ENCODE measurements around the gene ZNF367. TPM values are rescaled to one million over a fixed set of nuclear protein-coding genes. Genes with fewer than 3 reads are reported as not detected.

The ZNF367 gene
- total and polyA plus RNA-seq, 9 of the 15 experiments (the other 6 are each of a cell fraction or from before 2014, with no cell fraction given), result 2.7 to 14.4 (median 10.0) TPM

DNA sequence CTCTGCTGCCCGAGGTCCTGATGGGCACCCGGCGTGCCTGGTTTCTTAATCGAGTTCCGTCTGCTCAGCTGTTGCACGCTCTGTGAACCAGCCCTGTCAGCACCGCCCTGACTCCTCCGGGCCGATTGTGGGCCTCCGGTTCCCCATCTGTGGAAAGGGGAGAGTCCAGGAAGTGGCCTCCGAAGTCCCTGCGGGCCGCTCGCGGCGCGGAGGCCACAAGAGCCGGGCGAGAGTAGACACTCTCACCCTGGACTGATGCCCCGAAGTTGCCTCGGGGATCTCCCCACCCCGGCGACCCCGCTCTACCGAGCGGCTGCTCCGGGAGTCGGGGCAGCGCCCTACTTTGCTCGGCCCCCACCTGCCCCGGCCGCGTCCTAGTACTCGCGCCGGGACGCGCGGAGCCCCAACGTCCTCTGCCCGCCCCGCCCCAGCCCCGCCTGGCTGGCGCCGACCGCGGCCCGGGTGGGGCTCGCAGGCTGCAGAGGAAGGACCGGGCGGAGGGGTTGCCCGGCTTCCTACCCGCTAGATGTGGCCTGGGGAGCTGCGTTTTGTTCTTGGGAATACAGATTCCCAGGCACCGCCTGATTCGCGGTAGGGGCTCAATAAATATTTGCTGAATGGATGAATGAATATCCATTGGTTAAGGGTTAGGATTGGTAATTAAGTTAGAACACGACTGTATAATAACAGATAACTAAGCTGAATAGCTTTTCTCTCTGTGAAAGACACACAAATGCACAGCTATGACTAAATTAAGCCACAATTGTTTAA lies 935 bp upstream of the ZNF367 start (continued):
- TF ChIP-seq, protein P1, sequence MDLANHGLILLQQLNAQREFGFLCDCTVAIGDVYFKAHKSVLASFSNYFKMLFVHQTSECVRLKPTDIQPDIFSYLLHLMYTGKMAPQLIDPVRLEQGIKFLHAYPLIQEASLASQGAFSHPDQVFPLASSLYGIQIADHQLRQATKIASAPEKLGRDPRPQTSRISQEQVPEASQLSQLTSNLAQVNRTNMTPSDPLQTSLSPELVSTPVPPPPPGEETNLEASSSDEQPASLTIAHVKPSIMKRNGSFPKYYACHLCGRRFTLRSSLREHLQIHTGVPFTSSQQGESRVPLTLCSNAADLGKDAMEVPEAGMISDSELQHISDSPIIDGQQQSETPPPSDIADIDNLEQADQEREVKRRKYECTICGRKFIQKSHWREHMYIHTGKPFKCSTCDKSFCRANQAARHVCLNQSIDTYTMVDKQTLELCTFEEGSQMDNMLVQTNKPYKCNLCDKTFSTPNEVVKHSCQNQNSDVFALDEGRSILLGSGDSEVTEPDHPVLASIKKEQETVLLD (IDR thresholded peaks at IDR 0.05), result no peak
- TF ChIP-seq CREBBP (IDR thresholded peaks at IDR 0.05; ENCODE audit: low read depth, low read length), result no peak
- no peak for TF ChIP-seq POLR2AphosphoS2 (IDR thresholded peaks at IDR 0.05; ENCODE audit: low read length)
- no peak for TF ChIP-seq PTTG1 (tag; IDR thresholded peaks at IDR 0.05; ENCODE audit: low read depth)
- TF ChIP-seq, protein P2, sequence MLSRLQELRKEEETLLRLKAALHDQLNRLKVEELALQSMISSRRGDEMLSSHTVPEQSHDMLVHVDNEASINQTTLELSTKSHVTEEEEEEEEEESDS (CRISPR knock-in tag; IDR thresholded peaks at IDR 0.05), result no peak
- TF ChIP-seq, protein P3, sequence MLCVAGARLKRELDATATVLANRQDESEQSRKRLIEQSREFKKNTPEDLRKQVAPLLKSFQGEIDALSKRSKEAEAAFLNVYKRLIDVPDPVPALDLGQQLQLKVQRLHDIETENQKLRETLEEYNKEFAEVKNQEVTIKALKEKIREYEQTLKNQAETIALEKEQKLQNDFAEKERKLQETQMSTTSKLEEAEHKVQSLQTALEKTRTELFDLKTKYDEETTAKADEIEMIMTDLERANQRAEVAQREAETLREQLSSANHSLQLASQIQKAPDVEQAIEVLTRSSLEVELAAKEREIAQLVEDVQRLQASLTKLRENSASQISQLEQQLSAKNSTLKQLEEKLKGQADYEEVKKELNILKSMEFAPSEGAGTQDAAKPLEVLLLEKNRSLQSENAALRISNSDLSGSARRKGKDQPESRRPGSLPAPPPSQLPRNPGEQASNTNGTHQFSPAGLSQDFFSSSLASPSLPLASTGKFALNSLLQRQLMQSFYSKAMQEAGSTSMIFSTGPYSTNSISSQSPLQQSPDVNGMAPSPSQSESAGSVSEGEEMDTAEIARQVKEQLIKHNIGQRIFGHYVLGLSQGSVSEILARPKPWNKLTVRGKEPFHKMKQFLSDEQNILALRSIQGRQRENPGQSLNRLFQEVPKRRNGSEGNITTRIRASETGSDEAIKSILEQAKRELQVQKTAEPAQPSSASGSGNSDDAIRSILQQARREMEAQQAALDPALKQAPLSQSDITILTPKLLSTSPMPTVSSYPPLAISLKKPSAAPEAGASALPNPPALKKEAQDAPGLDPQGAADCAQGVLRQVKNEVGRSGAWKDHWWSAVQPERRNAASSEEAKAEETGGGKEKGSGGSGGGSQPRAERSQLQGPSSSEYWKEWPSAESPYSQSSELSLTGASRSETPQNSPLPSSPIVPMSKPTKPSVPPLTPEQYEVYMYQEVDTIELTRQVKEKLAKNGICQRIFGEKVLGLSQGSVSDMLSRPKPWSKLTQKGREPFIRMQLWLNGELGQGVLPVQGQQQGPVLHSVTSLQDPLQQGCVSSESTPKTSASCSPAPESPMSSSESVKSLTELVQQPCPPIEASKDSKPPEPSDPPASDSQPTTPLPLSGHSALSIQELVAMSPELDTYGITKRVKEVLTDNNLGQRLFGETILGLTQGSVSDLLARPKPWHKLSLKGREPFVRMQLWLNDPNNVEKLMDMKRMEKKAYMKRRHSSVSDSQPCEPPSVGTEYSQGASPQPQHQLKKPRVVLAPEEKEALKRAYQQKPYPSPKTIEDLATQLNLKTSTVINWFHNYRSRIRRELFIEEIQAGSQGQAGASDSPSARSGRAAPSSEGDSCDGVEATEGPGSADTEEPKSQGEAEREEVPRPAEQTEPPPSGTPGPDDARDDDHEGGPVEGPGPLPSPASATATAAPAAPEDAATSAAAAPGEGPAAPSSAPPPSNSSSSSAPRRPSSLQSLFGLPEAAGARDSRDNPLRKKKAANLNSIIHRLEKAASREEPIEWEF (CRISPR knock-in tag; IDR thresholded peaks at IDR 0.05), result no peak
- TF ChIP-seq, protein P4, sequence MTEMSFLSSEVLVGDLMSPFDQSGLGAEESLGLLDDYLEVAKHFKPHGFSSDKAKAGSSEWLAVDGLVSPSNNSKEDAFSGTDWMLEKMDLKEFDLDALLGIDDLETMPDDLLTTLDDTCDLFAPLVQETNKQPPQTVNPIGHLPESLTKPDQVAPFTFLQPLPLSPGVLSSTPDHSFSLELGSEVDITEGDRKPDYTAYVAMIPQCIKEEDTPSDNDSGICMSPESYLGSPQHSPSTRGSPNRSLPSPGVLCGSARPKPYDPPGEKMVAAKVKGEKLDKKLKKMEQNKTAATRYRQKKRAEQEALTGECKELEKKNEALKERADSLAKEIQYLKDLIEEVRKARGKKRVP (CRISPR knock-in tag; IDR thresholded peaks at IDR 0.05), result no peak
- no peak for TF ChIP-seq HNRNPK (IDR thresholded peaks at IDR 0.05; ENCODE audit: low read depth, low read length, poor library complexity, severe bottlenecking)
- peak; percentile 58; the same call in 1 of the 2 replicates for TF ChIP-seq TCF7 (IDR thresholded peaks at IDR 0.05; ENCODE audit: borderline replicate concordance)
- TF ChIP-seq NR2C2 (CRISPR knock-in tag; IDR thresholded peaks at IDR 0.05), result no peak
- peak; percentile 63; the same call in 1 of the 2 replicates for TF ChIP-seq NR2C2 (tag; IDR thresholded peaks at IDR 0.05)
- TF ChIP-seq STAT5A (IDR thresholded peaks at IDR 0.05; ENCODE audit: borderline replicate concordance, low read length), result no peak
- no peak; the same call in none of the 2 replicates for TF ChIP-seq MBD2 (IDR thresholded peaks at IDR 0.05; ENCODE audit: borderline replicate concordance, low read depth)
- no peak for TF ChIP-seq ZKSCAN8 (CRISPR knock-in tag; IDR thresholded peaks at IDR 0.05)
- TF ChIP-seq PHTF2 (CRISPR knock-in tag; IDR thresholded peaks at IDR 0.05), result no peak
- no peak for TF ChIP-seq RBM14 (IDR thresholded peaks at IDR 0.05; ENCODE audit: borderline replicate concordance, insufficient read depth, low read depth, low read length)
- TF ChIP-seq, protein P5, sequence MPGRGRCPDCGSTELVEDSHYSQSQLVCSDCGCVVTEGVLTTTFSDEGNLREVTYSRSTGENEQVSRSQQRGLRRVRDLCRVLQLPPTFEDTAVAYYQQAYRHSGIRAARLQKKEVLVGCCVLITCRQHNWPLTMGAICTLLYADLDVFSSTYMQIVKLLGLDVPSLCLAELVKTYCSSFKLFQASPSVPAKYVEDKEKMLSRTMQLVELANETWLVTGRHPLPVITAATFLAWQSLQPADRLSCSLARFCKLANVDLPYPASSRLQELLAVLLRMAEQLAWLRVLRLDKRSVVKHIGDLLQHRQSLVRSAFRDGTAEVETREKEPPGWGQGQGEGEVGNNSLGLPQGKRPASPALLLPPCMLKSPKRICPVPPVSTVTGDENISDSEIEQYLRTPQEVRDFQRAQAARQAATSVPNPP (IDR thresholded peaks at IDR 0.05; ENCODE audit: borderline replicate concordance, insufficient read depth, insufficient read length), result peak; percentile 70
- TF ChIP-seq SMARCA5 (IDR thresholded peaks at IDR 0.05), result no peak
- no peak for TF ChIP-seq SNRNP70 (optimal IDR thresholded peaks at IDR 0.05; ENCODE audit: low read depth, low read length)

Measured in K562 (cell line).